Small intestine (tissue), 7 donors: ENCODE measurements around the gene TNIP2. TPM values are rescaled to one million over a fixed set of nuclear protein-coding genes. Genes with fewer than 3 reads are reported as not detected.
"Not testable (repeated sequence)": the region's sequence is repeated elsewhere in the genome, so short reads cannot be mapped to it uniquely, and the experiment has no call there.

ENCODE experiments used
- DNase-seq, 2 donors: peaks; one replicate each; pipeline versions ENCODE4 v3.0.0 to v3.0.0-alpha.2; 2013
- FAIRE-seq: peaks from 2 replicates; lab custom pipeline; 2012; peaks lifted over from hg19 to GRCh38; lab: Jason Lieb, UNC
- H3K27ac ChIP-seq, 3 donors: one replicate each; pipeline ENCODE4 v1.5.1; 2013; ENCODE audit warnings: low read length in 2 of 3, mild to moderate bottlenecking in 2 of 3, control low read depth in 1 of 3, inconsistent platforms in 1 of 3, low read depth in 1 of 3, moderate library complexity in 1 of 3
- H3K27me3 ChIP-seq, 3 donors: one replicate each; pipeline ENCODE4 v1.6.1; 2013; ENCODE audit warnings: low read length in 3 of 3, inconsistent platforms in 1 of 3; ENCODE audit not compliant: control insufficient read depth in 3 of 3, insufficient read depth in 3 of 3
- H3K36me3 ChIP-seq, 3 donors: one replicate each; pipeline ENCODE4 v1.6.1; 2013; ENCODE audit warnings: low read length in 3 of 3, inconsistent platforms in 1 of 3, low read depth in 1 of 3, mild to moderate bottlenecking in 1 of 3, moderate library complexity in 1 of 3; ENCODE audit not compliant: control insufficient read depth in 3 of 3, insufficient read depth in 2 of 3
- H3K4me1 ChIP-seq, 3 donors: one replicate each; pipeline ENCODE4 v1.6.1; 2013; ENCODE audit warnings: low read length in 2 of 3, inconsistent platforms in 1 of 3, low read depth in 1 of 3, mild to moderate bottlenecking in 1 of 3, moderate library complexity in 1 of 3; ENCODE audit not compliant: control insufficient read depth in 3 of 3, insufficient read depth in 2 of 3
- H3K4me3 ChIP-seq, 3 donors: one replicate each; pipeline ENCODE4 v1.5.1; 2013; ENCODE audit warnings: low read length in 3 of 3, control low read depth in 1 of 3, inconsistent platforms in 1 of 3, low read depth in 1 of 3, mild to moderate bottlenecking in 1 of 3, moderate library complexity in 1 of 3
- H3K9me3 ChIP-seq, 2 donors: one replicate each; pipeline ENCODE4 v1.6.1; 2013; ENCODE audit warnings: low read depth in 1 of 2, low read length in 1 of 2; ENCODE audit not compliant: control insufficient read depth in 2 of 2, insufficient read depth in 1 of 2
- WGBS, 3 donors: extraction: QIAGEN DNeasy Blood & Tissue Kit; methylation state at CpG; one replicate each; pipeline ENCODE4 v1.1.7; 2013; 5-methylcytosine and 5-hydroxymethylcytosine counted together
- polyA plus RNA-seq, 4 donors: library from polyadenylated mRNA; stranded (reverse) in 3 of 4; unstranded in 1 of 4; fragments of 200-250 nt in 3 of 4; fragments of 120-200 nt in 1 of 4; gene quantifications; one replicate each; pipeline versions ENCODE4 v1.2.1 to v1.2.3, GENCODE V29; 2013
- donor health status: healthy with polysubstance abuse.
- donor health status: control.
- donor health status: control.
- donor health status: Bipolar disorder and iron deficiency.
- donor health status: healthy.

Gene TNIP2
- polyA plus RNA-seq, 4 donors: 30.1 to 109 (median 60.3) TPM

- Histone ChIP-seq H3K4me3 (no peak overlapping the region), H3K27me3 (no peaks in the 10 kb centered on the region), H3K36me3 (peaks cover 2 to 66% (median 6%) of the 10 kb centered on the region in 3 donors), H3K27ac (no peak overlapping the region), H3K4me1 (no peaks in the 10 kb centered on the region), H3K9me3 (no peaks in the 10 kb centered on the region)
- no peak for FAIRE-seq
- WGBS, 3 donors: 67 to 78% (median 73%) methylated on average over 2 to 3 of the region's 3 CpGs
- DNase-seq: no peak
Measured at GRCh38 chr4:2728221-2728620, 27.9 kb downstream of the TNIP2 start.

- FAIRE-seq, H3K27ac ChIP-seq, H3K4me3 ChIP-seq, DNase-seq, H3K27me3 ChIP-seq, H3K4me1 ChIP-seq, H3K9me3 ChIP-seq: not testable (repeated sequence)
- H3K36me3 ChIP-seq: peaks cover 0 to 65% (median 3%) of the 10 kb centered on the region in 3 donors
- WGBS, 3 donors: 94 to 98% (median 96%) methylated on average over 15 to 17 of the region's 17 CpGs
Measured at GRCh38 chr4:2726881-2727280, 29.3 kb downstream of the TNIP2 start.

- 93 to 96% (median 95%) methylated on average over 4 of the region's 4 CpGs for WGBS, 3 donors
- Histone ChIP-seq H3K9me3 (no peaks in the 10 kb centered on the region), H3K27ac (no peak overlapping the region), H3K27me3 (no peaks in the 10 kb centered on the region), H3K4me1 (no peaks in the 10 kb centered on the region), H3K36me3 (peaks cover 0 to 64% (median 1%) of the 10 kb centered on the region in 3 donors), H3K4me3 (no peak overlapping the region)
- DNase-seq (no peak), FAIRE-seq (no peak)
Measured at GRCh38 chr4:2725380-2725779, 30.8 kb downstream of the TNIP2 start.

- Histone ChIP-seq H3K27ac (no peak overlapping the region), H3K9me3 (no peaks in the 10 kb centered on the region), H3K4me1 (no peaks in the 10 kb centered on the region), H3K4me3 (no peak overlapping the region), H3K36me3 (peaks cover 0 to 56% (median 2%) of the 10 kb centered on the region in 3 donors), H3K27me3 (no peaks in the 10 kb centered on the region)
- DNase-seq (no peak), FAIRE-seq (no peak)
- WGBS, 3 donors: 91 to 95% (median 93%) methylated on average over 3 of the region's 3 CpGs
Measured at GRCh38 chr4:2723751-2724150, 32.4 kb downstream of the TNIP2 start.

GRCh38 chr4:2722033-2722432, 34.1 kb downstream of the TNIP2 start:
- no peak overlapping the region for H3K27ac ChIP-seq
- no peaks in the 10 kb centered on the region for H3K4me1 ChIP-seq
- DNase-seq (no peak), FAIRE-seq (no peak)
- H3K36me3 ChIP-seq: peaks cover 0 to 64% (median 2%) of the 10 kb centered on the region in 3 donors
- H3K27me3 ChIP-seq: no peaks in the 10 kb centered on the region
- H3K4me3 ChIP-seq: no peak overlapping the region
- 94 to 97% (median 97%) methylated on average over 9 of the region's 9 CpGs for WGBS, 3 donors
- H3K9me3 ChIP-seq: no peaks in the 10 kb centered on the region

GRCh38 chr4:2721586-2721985, 34.5 kb downstream of the TNIP2 start:
- Histone ChIP-seq H3K27me3 (no peaks in the 10 kb centered on the region), H3K36me3 (peaks cover 0 to 66% (median 2%) of the 10 kb centered on the region in 3 donors), H3K4me1 (no peaks in the 10 kb centered on the region), H3K9me3 (no peaks in the 10 kb centered on the region), H3K4me3 (no peak overlapping the region), H3K27ac (no peak overlapping the region)
- WGBS, 3 donors: 83 to 90% (median 85%) methylated on average over 11 of the region's 11 CpGs
- DNase-seq (no peak), FAIRE-seq (no peak)

GRCh38 chr4:2716236-2716635, 39.9 kb downstream of the TNIP2 start:
- Histone ChIP-seq H3K4me1 (peaks cover 0 to 2% (median 0%) of the 10 kb centered on the region in 3 donors), H3K9me3 (peaks cover 0 to 4% of the 10 kb centered on the region in 2 donors), H3K27me3 (no peaks in the 10 kb centered on the region), H3K36me3 (peaks cover 3 to 55% (median 5%) of the 10 kb centered on the region in 3 donors), H3K4me3 (no peak overlapping the region), H3K27ac (no peak overlapping the region)
- no peak for DNase-seq
- 94 to 98% (median 95%) methylated on average over 8 of the region's 8 CpGs for WGBS, 3 donors
- no peak for FAIRE-seq

- H3K4me1 ChIP-seq: peaks cover 0 to 2% (median 0%) of the 10 kb centered on the region in 3 donors
- H3K9me3 ChIP-seq: peaks cover 0 to 4% of the 10 kb centered on the region in 2 donors
- WGBS, 3 donors: 68 to 92% (median 88%) methylated on average over 5 of the region's 5 CpGs
- H3K36me3 ChIP-seq: peaks cover 3 to 51% (median 5%) of the 10 kb centered on the region in 3 donors
- H3K27me3 ChIP-seq: no peaks in the 10 kb centered on the region
- no peak overlapping the region for H3K4me3 ChIP-seq
- H3K27ac ChIP-seq: peak overlapping the region in 1 of 3 donors; percentile 18
- FAIRE-seq (no peak), DNase-seq (no peak)
Measured at GRCh38 chr4:2715426-2715825, 40.7 kb downstream of the TNIP2 start.

GRCh38 chr4:2714918-2715317, 41.2 kb downstream of the TNIP2 start:
- Histone ChIP-seq H3K9me3 (peaks cover 0 to 4% of the 10 kb centered on the region in 2 donors), H3K36me3 (peaks cover 3 to 51% (median 3%) of the 10 kb centered on the region in 3 donors), H3K27me3 (no peaks in the 10 kb centered on the region), H3K4me1 (peaks cover 0 to 2% (median 0%) of the 10 kb centered on the region in 3 donors), H3K4me3 (no peak overlapping the region), H3K27ac (peak overlapping the region in 1 of 3 donors; percentile 47)
- WGBS, 3 donors: 77 to 93% (median 86%) methylated on average over 4 of the region's 4 CpGs
- DNase-seq: no peak
- FAIRE-seq: no peak
